D721Med (cell line): Measurements from ENCODE around the gene EPB41L4A.

Experiments
- DNase-seq: peaks from one replicate; pipeline ENCODE4 v3.0.0; 2011; ENCODE audit warnings: low spot score; ENCODE audit not compliant: insufficient read length
- FAIRE-seq: peaks from 2 replicates; lab custom pipeline; 2011; peaks lifted over from hg19 to GRCh38; lab: Jason Lieb, UNC
- CTCF ChIP-seq: IDR thresholded peaks from 2 replicates; pipeline ENCODE4 v1.5.1; 2012; ENCODE audit warnings: mild to moderate bottlenecking, control low read depth; ENCODE audit not compliant: insufficient read depth; ENCODE audit errors: missing control alignments

Gene EPB41L4A

GRCh38 chr5:112165399-112165798 lies 253.7 kb downstream of the EPB41L4A start:
- TF ChIP-seq CTCF: no peak
- no peak for FAIRE-seq

GRCh38 chr5:112163435-112163834 lies 255.6 kb downstream of the EPB41L4A start:
- TF ChIP-seq CTCF: no peak
- no peak for FAIRE-seq

More at GRCh38 chr5:112165399-112165798, 253.7 kb downstream of the EPB41L4A start:
- DNase-seq: no peak

DNA sequence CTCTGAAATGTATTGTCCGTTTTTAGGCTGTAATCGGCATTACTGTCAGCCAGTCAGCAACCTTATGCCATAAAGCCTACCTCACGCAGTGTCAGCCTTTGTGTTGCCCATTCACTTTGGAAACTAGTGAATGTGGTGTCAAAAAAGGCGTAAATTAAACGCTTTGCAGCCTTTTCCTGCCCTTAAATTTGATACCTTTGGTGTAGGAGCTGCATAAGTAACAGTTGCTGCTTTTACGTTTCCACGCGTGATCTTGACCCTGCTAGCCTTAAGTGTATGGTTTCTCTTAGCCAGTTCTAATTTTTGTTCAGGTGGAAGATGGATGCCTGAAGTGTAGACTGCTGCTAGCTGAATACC lies 257.7 kb downstream of the EPB41L4A start:
- no peak for DNase-seq
- FAIRE-seq: no peak
- no peak for TF ChIP-seq CTCF

More at GRCh38 chr5:112163435-112163834, 255.6 kb downstream of the EPB41L4A start:
- DNase-seq: no peak

DNA sequence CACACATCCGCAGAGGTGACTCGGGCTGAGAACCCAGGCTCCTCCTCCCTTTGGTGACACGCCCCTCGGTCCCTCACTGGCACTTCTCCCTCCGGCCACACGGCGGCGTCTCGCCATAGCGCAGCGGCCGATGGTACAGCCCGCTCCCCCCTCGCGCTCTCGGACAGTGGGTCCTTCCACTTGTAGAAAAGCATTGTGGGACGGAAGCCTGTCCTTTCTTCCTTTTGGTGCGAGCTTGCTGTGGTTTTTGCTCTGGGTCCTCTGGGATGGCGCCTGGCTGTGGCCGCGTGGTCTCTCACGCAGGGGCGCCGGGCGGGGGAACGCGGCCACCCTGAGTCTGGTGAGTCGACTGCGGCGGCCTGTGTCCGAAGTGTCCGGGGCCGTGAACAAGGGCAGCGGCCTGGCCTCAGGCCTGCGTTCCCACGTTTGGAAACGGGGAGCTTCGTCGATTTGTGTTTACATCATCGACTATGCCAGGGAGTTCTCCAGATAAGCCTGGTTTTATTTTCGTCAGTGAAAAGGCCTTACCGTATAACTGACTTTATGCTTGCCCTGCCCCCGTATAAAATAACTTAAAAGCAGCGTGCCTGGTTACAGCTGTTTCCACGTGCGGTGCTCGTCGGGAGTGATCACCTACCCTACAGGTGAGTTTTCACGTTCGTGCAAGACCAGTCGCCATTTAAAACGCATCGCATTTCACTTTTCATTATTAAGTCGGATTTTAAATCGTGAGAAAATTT lies 258.3 kb downstream of the EPB41L4A start:
- no peak for FAIRE-seq
- peak; percentile 97 for TF ChIP-seq CTCF

GRCh38 chr5:112159435-112159834 lies 259.6 kb downstream of the EPB41L4A start:
- DNase-seq (no peak), FAIRE-seq (no peak)
- no peak for TF ChIP-seq CTCF

More for the DNA sequence above, 258.3 kb downstream of the EPB41L4A start:
- peak; percentile 46 for DNase-seq

DNA sequence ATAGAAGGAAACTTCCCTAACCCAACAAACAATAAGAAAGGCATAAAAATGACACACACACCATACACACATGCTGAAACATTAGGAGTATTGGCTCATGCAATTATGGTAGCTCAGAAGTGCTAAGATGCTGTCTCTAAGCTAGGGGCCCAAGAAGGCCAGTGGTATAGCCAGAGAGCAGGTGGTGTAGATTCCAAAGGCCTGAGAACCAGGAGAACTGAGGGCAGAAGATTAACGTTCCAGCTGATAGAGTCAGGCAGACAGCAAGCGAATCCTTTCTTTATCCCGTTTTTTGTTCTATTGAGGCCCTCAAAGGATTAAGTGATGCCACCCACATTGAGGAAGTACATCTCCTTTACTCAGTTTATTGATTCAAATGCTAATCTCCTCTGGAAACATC lies 262.9 kb downstream of the EPB41L4A start:
- no peak for DNase-seq
- no peak for TF ChIP-seq CTCF
- no peak for FAIRE-seq
